ENCODE results near the gene HUWE1.

The HUWE1 gene

GRCh38 chrX:53595266-53595810 is 91.2 kb downstream of the HUWE1 start:
- DNase-seq (ENCODE audit: low read depth): no peak
- no peak overlapping the region for H3K4me3 ChIP-seq (ENCODE audit: control insufficient read depth, low read depth, low read length)
- no peak for TF ChIP-seq CTCF (conservative IDR thresholded peaks at IDR 0.05; ENCODE audit: control insufficient read depth, insufficient read depth, low read depth, low read length)

DNA sequence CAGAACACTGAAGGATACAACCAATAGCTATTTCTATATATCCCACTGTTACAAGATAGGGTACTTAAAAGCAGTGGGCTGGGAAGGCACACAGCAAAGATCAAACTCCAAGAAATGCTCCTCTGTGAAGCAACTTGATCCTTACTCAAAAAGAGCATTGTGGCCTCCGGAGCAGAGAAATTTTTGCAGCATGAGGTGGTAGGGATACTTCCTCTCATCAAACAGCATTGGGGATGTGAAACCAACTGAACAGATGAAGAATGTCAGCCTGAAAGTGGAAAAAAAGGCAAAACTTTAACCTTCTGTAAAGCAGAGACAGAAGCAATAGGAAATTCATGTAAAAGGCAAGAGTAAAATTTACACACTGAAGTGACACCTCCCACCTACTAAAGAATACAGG is 92.2 kb downstream of the HUWE1 start:
- TF ChIP-seq CTCF (conservative IDR thresholded peaks at IDR 0.05; ENCODE audit: control insufficient read depth, insufficient read depth, low read depth, low read length): no peak
- DNase-seq (ENCODE audit: low read depth): peak; percentile 10
- no peak overlapping the region for H3K4me3 ChIP-seq (ENCODE audit: control insufficient read depth, low read depth, low read length)

GRCh38 chrX:53587795-53588420 is 98.6 kb downstream of the HUWE1 start:
- TF ChIP-seq CTCF (conservative IDR thresholded peaks at IDR 0.05; ENCODE audit: control insufficient read depth, insufficient read depth, low read depth, low read length): no peak
- DNase-seq (ENCODE audit: low read depth): no peak

GRCh38 chrX:53584891-53585290 is 101.6 kb downstream of the HUWE1 start:
- DNase-seq (ENCODE audit: low read depth): no peak
- H3K4me3 ChIP-seq (ENCODE audit: control insufficient read depth, low read depth, low read length): no peak overlapping the region
- no peak for TF ChIP-seq CTCF (conservative IDR thresholded peaks at IDR 0.05; ENCODE audit: control insufficient read depth, insufficient read depth, low read depth, low read length)

More at GRCh38 chrX:53587795-53588420, 98.6 kb downstream of the HUWE1 start:
- no peak overlapping the region for H3K4me3 ChIP-seq (ENCODE audit: control insufficient read depth, low read depth, low read length)

- no peak for TF ChIP-seq CTCF (conservative IDR thresholded peaks at IDR 0.05; ENCODE audit: control insufficient read depth, insufficient read depth, low read depth, low read length)
- DNase-seq (ENCODE audit: low read depth): no peak
- no peak overlapping the region for H3K4me3 ChIP-seq (ENCODE audit: control insufficient read depth, low read depth, low read length)
Observed at GRCh38 chrX:53583571-53583970, 102.9 kb downstream of the HUWE1 start.

- no peak for DNase-seq (ENCODE audit: low read depth)
- no peak overlapping the region for H3K4me3 ChIP-seq (ENCODE audit: control insufficient read depth, low read depth, low read length)
- no peak for TF ChIP-seq CTCF (conservative IDR thresholded peaks at IDR 0.05; ENCODE audit: control insufficient read depth, insufficient read depth, low read depth, low read length)
Observed at GRCh38 chrX:53580742-53581504, 105.6 kb downstream of the HUWE1 start.
